ENCODE results near the gene BCKDK.

Gene BCKDK

GRCh38 chr16:31080756-31081419, 27.3 kb upstream of the BCKDK start:
- no peak for DNase-seq

- no peak for DNase-seq
Measured at GRCh38 chr16:31081428-31082351, 26.5 kb upstream of the BCKDK start.

GRCh38 chr16:31082368-31083045, 25.7 kb upstream of the BCKDK start:
- no peak for DNase-seq

GRCh38 chr16:31083081-31083480, 25.1 kb upstream of the BCKDK start:
- DNase-seq: no peak

- DNase-seq: no peak
Measured at GRCh38 chr16:31083556-31083955, 24.6 kb upstream of the BCKDK start.

- no peak for DNase-seq
Measured at GRCh38 chr16:31083981-31084380, 24.2 kb upstream of the BCKDK start.

GRCh38 chr16:31084584-31085302, 23.4 kb upstream of the BCKDK start:
- DNase-seq: no peak

- DNase-seq: no peak
Measured at GRCh38 chr16:31085411-31085810, 22.8 kb upstream of the BCKDK start.

GRCh38 chr16:31085873-31086628, 22.1 kb upstream of the BCKDK start:
- no peak for DNase-seq

GRCh38 chr16:31086629-31086906, 21.6 kb upstream of the BCKDK start:
- DNase-seq: no peak

- DNase-seq: no peak
Measured at GRCh38 chr16:31087481-31087880, 20.7 kb upstream of the BCKDK start.

- no peak for DNase-seq
Measured at GRCh38 chr16:31087971-31088370, 20.2 kb upstream of the BCKDK start.

- no peak for DNase-seq
Measured at GRCh38 chr16:31088459-31089183, 19.6 kb upstream of the BCKDK start, which contains the start of gene PRSS53. TSS of gene PRSS53 (minus strand) at chr16:31088943. CDS start at chr16:31088809, 134 bp downstream.

GRCh38 chr16:31089199-31089598, 19.0 kb upstream of the BCKDK start:
- DNase-seq: no peak

- no peak for DNase-seq
Measured at GRCh38 chr16:31090540-31090939, 17.6 kb upstream of the BCKDK start.

GRCh38 chr16:31092330-31092729, 15.9 kb upstream of the BCKDK start:
- no peak for DNase-seq

- no peak for DNase-seq
Measured at GRCh38 chr16:31093132-31093703, 15.0 kb upstream of the BCKDK start.

- DNase-seq: no peak
Measured at GRCh38 chr16:31094088-31094423, 14.1 kb upstream of the BCKDK start.

- DNase-seq: peak; percentile 76 to 84
Measured at GRCh38 chr16:31094424-31095120, 13.6 kb upstream of the BCKDK start, which contains the start of gene VKORC1. TSS of gene VKORC1 (minus strand) at chr16:31094797. CDS start at chr16:31094729, 68 bp downstream.

GRCh38 chr16:31099860-31100638, 8.1 kb upstream of the BCKDK start:
- no peak for DNase-seq

All from cerebellar nuclear complex (tissue), 1 donor.